HTERT RPE-1 (cell line): ENCODE results near the gene SCP2.
"Not testable (repeated sequence)": the region's sequence is repeated elsewhere in the genome, so short reads cannot be mapped to it uniquely, and the experiment has no call there.

Experiments used
- in situ Hi-C: fragments of 300-500 bp; cut with MboI; formaldehyde crosslinking; loops from 4 replicates; pipeline ENCODE4 v1.14.3; 2020; ENCODE audit warnings: low sequenced_read_pairs

The SCP2 gene

DNA sequence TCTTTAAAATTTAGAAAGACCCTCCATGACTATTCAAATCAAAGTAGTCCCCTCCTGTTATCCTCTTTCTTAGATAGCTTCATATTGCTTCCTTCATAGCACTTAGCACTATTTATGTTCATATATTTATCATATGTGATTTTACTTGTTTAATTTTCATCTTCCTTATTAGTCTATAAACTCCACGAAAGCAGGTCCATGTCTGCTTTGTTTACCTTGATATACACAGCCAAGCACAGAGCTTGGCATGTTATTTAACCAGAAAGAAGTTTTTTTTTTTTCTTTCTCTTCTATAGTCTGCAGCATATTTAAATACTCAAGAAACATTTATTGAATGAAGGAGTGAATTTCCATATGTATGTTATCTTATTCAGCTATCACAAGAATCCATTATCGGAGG is 36.0 kb downstream of the SCP2 start:
- in situ Hi-C loops: no loop called here

DNA sequence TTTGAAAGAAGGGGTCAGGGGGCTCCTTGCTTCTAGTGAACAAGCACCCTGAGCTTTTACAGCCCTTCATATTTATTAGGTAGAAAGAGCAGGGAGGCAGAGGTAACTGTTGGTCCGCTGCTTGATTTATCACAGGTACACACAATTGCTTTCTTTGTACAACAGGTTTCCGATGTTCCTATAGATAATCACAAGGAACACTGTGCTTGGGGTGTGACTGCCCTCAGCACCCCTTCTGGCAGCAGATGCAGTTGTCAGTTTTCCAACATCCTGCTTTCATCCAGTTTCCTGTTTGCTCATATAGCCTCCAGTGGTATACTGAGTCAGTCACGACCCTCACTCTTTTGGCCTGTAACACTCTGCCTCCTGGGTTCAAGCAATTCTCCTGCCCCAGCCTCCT is 40.6 kb downstream of the SCP2 start:
- in situ Hi-C loops: no loop called here

DNA sequence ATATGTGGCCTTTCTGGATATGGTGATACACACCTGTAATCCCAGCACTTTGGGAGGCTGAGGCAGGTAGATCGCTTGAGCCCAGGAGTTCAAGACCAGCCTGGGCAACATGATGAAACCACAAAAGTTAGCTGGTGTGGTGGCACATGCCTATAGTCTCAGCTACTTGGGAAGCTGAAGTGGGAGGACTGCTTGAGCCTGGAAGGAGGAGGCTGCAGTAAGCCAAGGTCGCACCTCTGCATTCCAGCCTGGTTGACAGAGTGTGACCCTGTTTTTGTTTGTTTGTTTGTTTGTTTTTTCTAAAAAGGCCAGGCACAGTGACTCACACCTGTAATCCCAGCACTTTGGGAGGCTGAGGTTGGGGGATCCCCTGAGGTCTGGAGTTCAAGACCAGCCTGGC is 42.2 kb downstream of the SCP2 start:
- in situ Hi-C loops: not testable (repeated sequence)

DNA sequence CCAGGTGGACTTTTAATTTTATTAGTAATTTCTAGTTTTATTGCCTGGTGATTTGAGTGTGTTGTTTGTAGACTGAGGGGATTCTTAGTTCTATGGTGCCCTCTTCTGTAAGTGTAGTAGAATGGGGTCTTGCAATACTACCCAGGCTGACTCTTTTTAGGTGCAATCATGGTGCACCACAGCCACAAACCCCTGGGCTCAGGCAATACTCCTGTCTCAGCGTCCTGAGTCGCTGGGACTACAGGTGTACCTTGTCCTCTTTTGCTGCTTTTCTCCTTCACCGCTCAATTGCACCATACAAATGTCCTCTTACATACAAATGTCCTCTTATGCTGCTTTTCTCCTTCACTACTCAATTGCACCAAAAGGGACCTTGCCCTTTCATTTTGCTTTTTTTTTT is 43.1 kb downstream of the SCP2 start:
- in situ Hi-C loops: no loop called here

DNA sequence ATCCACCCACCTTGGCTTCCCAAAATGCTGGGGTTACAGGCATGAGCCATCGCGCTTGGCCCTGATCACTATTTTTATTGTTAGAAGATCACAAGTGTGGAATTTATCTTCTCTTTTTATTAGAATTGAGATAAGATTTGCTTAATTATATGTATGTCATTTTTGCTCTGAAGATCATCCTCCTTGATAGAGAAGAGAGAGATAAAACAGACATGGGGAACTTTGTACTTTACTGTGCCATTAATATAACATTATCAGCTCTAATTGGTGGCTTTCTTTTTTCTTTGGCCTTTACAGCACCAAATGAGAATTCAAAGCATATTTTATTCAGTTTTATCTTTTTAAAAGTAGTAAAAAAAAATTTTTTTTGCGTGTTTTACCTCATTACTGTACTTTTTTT is 46.8 kb downstream of the SCP2 start:
- in situ Hi-C loops: no loop called here

DNA sequence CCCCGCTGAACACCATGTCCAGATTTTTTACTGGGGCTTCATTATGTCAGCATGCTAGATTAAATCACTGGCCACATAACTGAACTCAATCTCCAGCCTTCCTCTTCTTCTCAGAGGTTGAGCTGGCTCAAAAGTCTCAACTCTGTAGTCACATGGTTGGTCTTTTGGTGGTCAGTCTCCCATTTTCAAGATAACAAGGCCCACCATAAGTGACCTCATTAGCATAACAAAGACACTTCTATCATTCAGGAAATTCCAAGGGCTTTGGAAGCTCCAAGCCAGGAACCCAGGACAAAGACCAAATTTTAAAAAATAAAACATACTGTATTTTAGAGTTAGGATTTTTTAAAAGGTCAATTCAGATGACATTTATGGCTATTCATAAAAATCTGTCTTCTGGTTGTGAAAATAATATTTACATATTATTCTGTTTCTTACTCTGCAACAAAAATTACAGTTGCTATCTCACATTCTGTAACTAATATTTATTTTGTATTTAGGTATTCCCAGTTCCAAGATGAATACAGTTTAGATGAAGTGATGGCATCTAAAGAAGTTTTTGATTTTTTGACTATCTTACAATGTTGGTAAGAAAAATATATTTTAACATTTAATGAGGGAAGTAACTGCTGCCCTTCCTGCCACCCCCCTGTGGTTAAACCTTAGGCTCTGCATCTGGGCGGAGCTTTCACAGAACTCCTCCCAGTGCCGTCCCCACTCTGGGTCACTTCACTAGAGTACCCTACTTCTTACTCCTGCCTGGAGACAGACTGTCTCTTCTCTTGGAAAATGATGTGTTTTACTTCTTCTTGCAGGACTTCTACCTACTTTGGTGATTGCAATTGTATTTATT is 49.3 kb downstream of the SCP2 start:
- in situ Hi-C loops: no loop called here

DNA sequence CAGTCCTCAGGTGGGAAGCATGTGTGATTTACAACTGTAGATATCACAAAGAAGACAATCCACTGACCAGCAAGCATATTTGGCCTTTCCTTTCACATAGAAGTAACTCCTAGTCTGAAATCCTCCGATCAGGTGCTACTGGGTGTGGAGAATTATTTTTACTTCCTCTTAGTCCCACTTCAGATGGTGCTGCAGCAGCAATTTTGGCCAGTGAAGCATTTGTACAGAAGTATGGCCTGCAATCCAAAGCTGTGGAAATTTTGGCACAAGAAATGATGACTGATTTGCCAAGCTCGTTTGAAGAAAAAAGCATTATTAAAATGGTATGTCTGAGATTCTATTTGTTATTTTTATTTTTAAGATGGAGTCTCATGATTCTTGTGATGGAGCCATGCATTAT is 51.0 kb downstream of the SCP2 start:
- in situ Hi-C loops: no loop called here

DNA sequence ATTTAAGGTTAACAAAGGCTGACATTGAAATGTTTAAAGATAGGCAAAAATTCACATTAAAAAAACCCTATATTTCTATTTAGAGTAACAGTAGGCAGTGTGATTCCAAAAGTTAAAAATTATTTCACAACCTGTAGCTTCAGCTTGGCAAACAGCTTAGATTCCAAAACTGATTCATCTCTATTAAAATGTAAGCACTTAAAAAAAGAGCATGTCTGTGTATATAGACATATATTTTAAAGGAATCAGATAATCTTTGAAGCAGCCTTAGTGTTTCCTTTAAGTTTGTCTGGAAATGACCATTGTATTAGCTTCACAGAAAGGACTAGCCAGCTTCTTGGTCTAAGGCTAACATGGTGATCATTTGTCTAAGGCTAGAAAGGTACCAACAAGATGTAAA is 65.7 kb downstream of the SCP2 start:
- in situ Hi-C loops: not testable (repeated sequence)

DNA sequence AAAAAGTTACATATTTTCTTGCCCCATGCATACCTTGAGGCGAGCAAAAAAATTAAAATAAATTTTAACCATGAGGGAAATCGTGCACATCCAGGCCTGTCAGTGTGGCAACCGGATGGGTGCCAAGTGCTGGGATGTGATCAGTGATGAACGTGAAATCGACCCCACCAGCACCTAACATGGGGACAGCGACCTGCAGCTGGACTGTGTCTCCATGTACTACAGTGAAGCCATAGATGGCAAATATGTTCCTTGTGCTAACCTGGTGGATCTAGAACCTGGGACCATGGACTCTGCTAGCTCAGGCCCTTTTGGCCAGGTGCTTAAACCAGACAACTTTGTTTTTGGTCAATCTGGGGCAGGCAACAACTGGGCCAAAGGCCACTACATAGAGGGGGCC is 67.6 kb downstream of the SCP2 start:
- in situ Hi-C loops: no loop called here

DNA sequence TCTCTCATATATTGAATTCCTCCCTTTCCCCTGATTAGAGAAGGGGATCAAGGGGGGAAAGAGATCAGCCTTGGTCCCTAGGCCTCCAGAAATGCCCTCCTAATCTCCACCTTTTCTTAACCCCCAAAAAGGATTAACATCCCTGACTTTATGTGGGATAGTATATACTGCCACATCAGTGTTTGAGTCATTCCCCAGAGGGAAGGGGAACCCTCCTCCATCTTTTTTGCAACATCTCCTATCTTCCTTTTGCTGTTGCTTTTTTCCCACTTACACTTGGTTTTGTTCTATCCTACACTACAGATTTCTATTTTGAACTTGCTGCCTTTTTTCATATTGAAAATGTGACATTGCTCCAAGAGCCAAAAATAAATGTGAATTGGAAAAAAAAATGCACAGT is 69.6 kb downstream of the SCP2 start:
- in situ Hi-C loops: no loop called here

DNA sequence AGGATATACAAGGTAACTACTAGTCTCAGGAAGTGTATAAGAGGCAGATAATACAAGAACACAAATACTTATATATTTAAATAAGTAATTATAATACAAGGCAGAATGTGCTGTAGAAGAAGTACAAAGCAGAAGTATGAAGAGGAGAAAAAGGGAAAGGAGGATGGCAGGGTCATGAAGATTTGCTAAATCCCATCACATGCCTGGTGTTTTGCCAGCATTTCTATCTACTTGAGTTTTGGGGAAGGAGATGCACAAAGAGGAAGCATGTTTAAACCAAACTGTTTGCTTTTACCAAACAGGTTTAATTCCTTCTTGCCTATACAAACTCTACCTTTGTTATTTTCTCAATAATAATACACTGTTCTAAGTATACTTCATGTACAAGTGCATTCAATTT is 74.1 kb downstream of the SCP2 start:
- in situ Hi-C loops: no loop called here

DNA sequence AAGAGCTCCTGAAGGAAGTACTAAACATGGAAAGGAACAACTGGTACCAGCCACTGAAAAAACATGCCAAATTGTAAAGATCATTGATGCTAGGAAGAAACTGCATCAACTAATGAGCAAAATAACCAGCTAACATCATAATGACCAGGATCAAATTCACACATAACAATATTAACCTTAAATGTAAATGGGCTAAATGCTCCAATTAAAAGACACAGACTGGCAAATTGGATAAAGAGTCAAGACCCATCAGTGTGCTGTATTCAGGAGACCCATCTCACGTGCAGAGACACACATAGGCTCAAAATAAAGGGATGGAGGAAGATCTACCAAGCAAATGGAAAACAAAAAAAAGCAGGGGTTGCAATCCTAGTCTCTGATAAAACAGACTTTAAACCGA is 79.5 kb downstream of the SCP2 start:
- in situ Hi-C loops: not testable (repeated sequence)

DNA sequence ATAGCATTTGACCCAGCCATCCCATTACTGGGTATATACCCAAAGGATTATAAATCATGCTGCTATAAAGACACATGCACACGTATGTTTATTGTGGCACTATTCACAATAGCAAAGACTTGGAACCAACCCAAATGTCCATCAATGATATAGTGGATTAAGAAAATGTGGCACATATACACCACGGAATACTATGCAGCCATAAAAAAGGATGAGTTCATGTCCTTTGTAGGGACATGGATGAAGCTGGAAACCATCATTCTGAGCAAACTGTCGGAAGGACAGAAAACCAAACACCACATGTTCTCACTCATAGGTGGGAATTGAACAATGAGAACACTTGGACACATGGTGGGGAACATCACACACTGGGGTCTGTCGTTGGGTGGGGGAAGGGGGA is 83.2 kb downstream of the SCP2 start:
- in situ Hi-C loops: not testable (repeated sequence)

DNA sequence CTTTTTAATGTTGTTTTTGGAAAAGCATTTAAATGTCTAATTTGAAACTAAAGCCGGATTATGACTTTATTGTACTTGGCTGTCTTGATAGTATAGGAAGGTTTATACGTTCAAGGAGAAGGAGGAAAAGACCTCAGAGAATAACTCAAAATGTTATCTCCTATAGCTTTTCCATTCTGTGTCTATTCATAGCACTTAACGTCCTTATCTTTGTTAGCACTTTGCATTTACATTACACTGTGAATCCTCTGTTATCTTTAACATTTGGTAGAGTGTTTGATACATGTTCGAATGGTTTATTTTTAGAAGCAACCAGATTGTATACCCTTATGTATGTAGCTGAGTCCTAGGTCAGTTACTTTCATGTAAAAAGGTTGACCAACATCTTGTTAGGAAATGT is 84.1 kb downstream of the SCP2 start:
- in situ Hi-C loops: no loop called here

DNA sequence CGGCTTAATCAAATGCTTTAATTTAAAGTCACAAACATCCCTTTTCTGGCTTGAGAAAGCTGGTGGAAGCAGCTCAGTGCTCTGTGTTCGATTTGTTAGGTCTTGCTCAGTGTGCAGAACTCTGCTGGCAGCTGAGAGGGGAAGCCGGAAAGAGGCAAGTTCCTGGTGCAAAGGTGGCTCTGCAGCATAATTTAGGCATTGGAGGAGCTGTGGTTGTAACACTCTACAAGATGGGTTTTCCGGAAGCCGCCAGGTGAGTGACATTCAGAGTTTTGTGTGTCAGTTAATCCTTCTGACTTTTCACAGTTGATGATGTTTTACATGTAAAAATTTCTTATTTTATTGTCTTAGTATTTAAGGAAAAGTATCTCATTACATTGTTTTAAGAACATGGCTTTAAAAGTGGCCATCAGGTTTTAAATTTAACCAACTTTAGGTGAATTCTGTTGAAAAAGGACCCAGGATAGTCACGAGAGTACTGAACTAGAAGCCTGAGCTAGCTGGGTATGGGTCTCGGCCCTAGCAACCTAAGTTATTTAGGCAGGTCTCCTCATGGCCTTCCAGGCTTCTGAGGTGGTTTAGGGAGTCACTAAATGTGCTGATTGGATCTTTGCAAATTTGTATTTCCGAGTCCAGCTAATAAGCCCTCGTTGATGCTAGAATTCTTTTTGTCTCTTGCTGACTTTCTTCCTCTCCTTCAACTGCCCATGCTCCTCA is 87.9 kb downstream of the SCP2 start:
- in situ Hi-C loops: no loop called here

DNA sequence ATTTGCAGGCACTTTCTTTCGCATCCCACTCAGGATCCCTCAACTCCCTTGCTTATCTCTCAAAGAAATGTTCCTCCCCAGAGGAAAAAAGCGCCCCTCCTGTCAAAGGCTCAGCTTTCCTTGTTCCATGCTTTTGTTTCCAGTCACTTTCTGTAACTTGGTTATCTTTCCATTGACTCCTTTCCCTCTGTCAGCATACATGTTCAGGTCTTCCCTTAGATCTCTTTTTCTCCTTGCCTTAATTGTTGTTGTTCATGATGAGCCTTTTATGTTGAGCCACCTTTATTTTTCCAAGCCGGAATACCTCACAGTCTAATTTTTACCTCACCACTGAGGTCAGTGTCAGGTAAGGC is 88.4 kb downstream of the SCP2 start:
- in situ Hi-C loops: no loop called here

DNA sequence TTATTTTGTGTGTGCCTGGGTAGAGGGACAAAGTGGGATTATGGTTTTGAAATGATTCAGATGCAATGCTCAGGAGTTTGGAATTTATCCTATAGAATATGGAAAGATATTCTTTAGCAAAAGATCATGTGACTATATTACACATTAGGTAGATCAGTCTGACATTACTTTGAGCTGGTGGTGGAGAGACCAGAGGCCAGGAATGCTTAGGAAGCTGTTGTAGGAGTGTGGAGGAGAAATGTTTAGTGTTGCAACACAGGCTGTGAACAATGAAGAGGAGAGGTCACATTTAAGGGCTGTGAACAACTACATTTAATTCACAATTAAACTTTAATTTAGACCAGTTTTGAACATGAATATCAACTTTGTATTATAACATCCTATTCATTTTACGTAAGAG is 89.6 kb downstream of the SCP2 start:
- in situ Hi-C loops: no loop called here

DNA sequence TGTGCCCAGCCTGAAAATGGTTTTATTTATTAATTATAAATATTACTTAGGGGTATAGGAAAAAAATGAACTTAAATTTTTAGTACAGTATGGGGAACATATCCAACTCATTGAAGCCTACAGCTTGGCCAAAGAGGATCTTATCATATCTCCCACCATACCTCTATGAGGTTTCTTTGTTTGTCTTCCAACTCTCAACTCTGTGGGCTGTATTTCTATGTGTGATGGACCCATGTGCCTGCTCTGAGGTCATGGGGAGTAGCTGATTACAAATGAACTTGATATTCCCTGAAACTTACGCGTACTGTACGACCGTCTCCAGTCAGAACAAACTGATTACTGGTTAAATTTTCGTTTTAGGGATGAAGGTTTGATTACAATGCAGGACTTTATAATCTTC is 93.5 kb downstream of the SCP2 start:
- in situ Hi-C loops: no loop called here

DNA sequence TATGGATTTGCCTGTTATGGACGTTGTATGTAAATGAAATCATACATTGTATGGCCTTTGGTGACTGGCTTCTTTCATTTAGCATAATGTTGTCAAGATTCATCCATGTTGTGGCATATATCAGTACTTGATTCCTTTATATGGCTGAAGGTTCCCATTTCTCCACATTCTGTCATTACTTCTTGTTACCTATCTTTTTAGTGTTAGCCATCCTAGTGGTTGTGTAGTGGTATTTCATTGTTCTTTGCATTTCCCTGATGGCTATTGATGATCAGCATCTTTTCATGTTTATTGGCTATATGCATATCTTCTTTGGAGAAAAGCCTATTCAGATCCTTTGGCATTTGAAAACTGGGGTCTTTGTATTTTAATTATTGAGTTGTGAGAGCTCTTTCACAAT is 95.1 kb downstream of the SCP2 start:
- in situ Hi-C loops: no loop called here

DNA sequence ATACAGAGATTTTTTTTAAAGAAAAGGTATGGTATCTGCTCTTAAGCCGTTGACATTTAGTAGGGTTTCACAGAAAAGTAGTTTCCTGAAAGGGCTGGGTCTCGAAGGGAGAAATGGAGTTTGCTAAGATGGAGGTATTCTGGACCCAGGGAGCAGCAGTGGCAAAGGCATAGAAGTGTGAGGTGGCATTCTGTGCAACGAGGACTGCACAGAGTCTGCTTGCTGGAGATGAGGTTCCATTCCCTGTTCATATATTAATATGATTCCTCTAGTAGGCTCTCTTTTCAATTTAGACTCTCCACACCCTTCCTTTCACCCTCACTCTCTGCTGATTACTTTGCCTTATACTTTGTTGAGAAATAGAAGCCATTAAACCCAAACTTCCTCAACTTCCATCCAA is 96.5 kb downstream of the SCP2 start:
- in situ Hi-C loops: no loop called here

DNA sequence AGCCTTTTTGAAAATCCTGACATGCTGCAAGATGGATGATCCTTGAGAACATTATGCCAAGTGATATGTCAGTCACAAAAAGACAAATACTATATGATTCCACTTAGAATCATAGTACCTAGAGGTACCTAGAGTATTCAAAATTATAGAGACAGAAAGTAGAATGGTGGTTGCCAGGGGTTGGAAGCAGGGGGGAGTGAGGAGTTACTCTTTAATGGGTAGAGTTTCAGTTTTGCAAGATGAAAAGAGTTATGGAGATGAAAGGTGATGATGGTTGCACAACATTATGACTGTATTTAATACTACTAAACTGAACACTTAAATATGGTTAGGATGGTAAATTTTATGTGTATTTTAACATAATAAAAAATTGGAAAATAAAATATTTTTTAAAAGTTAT is 97.0 kb downstream of the SCP2 start:
- in situ Hi-C loops: no loop called here

DNA sequence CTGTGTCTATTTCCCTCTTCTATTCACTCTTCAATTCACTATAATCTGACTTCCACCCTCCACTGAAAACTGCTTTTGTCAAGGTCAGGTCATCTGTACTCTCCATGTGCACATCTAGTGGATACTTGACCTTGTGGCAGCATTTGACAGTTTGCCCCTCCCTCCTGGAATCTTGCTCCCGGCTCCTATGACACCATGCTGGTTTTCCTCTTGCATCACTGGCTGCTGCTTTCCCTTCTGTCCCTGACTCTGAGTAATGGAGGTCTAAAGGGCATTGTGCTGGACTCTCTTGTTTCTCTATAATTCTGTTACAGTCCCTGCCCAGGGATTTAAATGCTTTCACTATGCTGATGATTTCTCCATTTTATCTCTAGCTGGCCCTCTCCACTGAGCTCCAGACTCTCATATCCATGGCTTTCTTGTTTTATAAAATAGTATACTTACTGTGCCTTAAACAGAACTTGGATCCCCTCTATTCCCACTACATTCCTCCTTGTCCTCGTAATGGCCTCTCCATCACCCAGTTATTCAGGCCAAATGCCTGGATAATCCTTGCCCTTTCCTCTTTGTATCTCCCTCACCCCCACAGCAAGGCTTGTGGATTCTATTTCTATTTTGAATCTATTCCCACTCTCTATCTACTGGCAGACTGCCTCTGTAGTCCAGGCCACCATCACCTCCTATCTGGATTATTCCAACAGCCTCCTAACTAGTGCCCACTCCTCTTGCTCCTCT is 98.1 kb downstream of the SCP2 start:
- in situ Hi-C loops: no loop called here
